DND-41 (cell line): Measurements from ENCODE around the gene HNRNPAB.

Experiments used
- CTCF ChIP-seq: IDR thresholded peaks from 2 replicates; pipeline ENCODE4 v1.5.1; 2012; ENCODE audit warnings: borderline replicate concordance, low read length, moderate library complexity, mild to moderate bottlenecking; ENCODE audit not compliant: poor library complexity, severe bottlenecking; ENCODE audit errors: extremely low read depth
- EZH2 ChIP-seq: IDR thresholded peaks from 3 replicates; pipeline ENCODE4 v1.6.1; 2012; ENCODE audit warnings: borderline replicate concordance, low read depth, mild to moderate bottlenecking, moderate library complexity, low read length, inconsistent platforms; ENCODE audit not compliant: severe bottlenecking

GRCh38 chr5:178227138-178227659 lies 22.9 kb downstream of the HNRNPAB start:
- TF ChIP-seq CTCF (no peak), EZH2 (no peak)
